SK-N-SH (cell line): ENCODE results near the gene TIGAR. TPM values are rescaled to one million over a fixed set of nuclear protein-coding genes. Genes with fewer than 3 reads are reported as not detected.

ENCODE experiments used
- CTCF ChIA-PET: fragments of 300-600, 350-600 bp; formaldehyde crosslinking; extraction: SDS; loops from one replicate; lab custom pipeline; 2021; lab: Yijun Ruan, JAX
- POLR2A ChIA-PET: fragments of 350-600 bp; sonication (Branson Sonifier 250); formaldehyde crosslinking; extraction: SDS; loops from one replicate; lab custom pipeline; 2020; ENCODE audit warnings: antibody characterized with exemption, inconsistent platforms; lab: Yijun Ruan, JAX
- DNase-seq: peaks from one replicate; pipeline ENCODE4 v3.0.0; 2012
- H2AFZ ChIP-seq: fragments of 200-600 bp; sonication (generic); 2 replicates; pipeline ENCODE4 v1.8.1; 2016; ENCODE audit warnings: antibody characterized with exemption, mild to moderate bottlenecking, low read depth
- H3F3A ChIP-seq: fragments of 200-600 bp; sonication (generic); replicated peaks from 2 replicates; pipeline ENCODE3; 2016; ENCODE audit warnings: antibody characterized with exemption, mild to moderate bottlenecking; ENCODE audit not compliant: insufficient read depth
- H3K27ac ChIP-seq, 2 experiments: fragments of 200-500 bp in 1 of 2; fragments of 200-600 bp in 1 of 2; sonication (Bioruptor generic) in 1 of 2; sonication (generic), shearing (Covaris generic) in 1 of 2; 2 replicates each; pipeline versions ENCODE4 v1.5.1 to v1.6.1; 2014 to 2016; ENCODE audit warnings: low read depth in 2 of 2, inconsistent platforms in 1 of 2, low read length in 1 of 2, mild to moderate bottlenecking in 1 of 2, mixed read lengths in 1 of 2
- H3K27me3 ChIP-seq: fragments of 200-600 bp; sonication (generic), shearing (Covaris generic); 2 replicates; pipeline ENCODE4 v1.6.1; 2016; ENCODE audit warnings: mixed run types; ENCODE audit not compliant: insufficient read depth
- H3K36me3 ChIP-seq, 2 experiments: fragments of 200-500 bp in 1 of 2; fragments of 200-600 bp in 1 of 2; sonication (Bioruptor generic) in 1 of 2; sonication (generic) in 1 of 2; replicated peaks in 1 of 2; 2 replicates each; pipeline versions ENCODE3 to v1.5.1; 2014 to 2016; ENCODE audit warnings: low read length in 1 of 2, mild to moderate bottlenecking in 1 of 2; ENCODE audit not compliant: insufficient read depth in 2 of 2, control insufficient read depth in 1 of 2
- H3K4me1 ChIP-seq, 2 experiments: fragments of 200-500 bp in 1 of 2; fragments of 200-600 bp in 1 of 2; sonication (Bioruptor generic) in 1 of 2; sonication (generic), shearing (Covaris generic) in 1 of 2; 2 replicates each; pipeline versions ENCODE4 v1.5.1 to v1.6.1; 2014 to 2016; ENCODE audit warnings: low read depth in 1 of 2, low read length in 1 of 2, mixed run types in 1 of 2; ENCODE audit not compliant: insufficient read depth in 2 of 2, control insufficient read depth in 1 of 2
- H3K4me2 ChIP-seq: fragments of 200-600 bp; sonication (generic), shearing (Covaris generic); 2 replicates; pipeline ENCODE4 v1.6.1; 2017; ENCODE audit warnings: mixed run types
- H3K4me3 ChIP-seq, 2 experiments: fragments of 200-500 bp in 1 of 2; fragments of 200-600 bp in 1 of 2; sonication (Bioruptor generic) in 1 of 2; sonication (generic), shearing (Covaris generic) in 1 of 2; 2 replicates each; pipeline versions ENCODE4 v1.5.1 to v1.8.1; 2014 to 2016; ENCODE audit warnings: low read depth in 2 of 2, inconsistent platforms in 1 of 2, low read length in 1 of 2, mild to moderate bottlenecking in 1 of 2, mixed read lengths in 1 of 2, moderate library complexity in 1 of 2
- H3K79me2 ChIP-seq: fragments of 200-600 bp; sonication (generic); 2 replicates; pipeline ENCODE4 v1.8.1; 2017; ENCODE audit warnings: mild to moderate bottlenecking; ENCODE audit not compliant: insufficient read depth
- H3K9ac ChIP-seq: fragments of 200-600 bp; sonication (generic); 2 replicates; pipeline ENCODE4 v1.6.1; 2017; ENCODE audit warnings: mixed run types
- H3K9me2 ChIP-seq: fragments of 200-600 bp; sonication (generic); 2 replicates; pipeline ENCODE4 v1.6.1; 2017; ENCODE audit warnings: mixed run types
- H3K9me3 ChIP-seq: fragments of 200-600 bp; sonication (generic); 2 replicates; pipeline ENCODE4 v1.6.1; 2017; ENCODE audit warnings: mixed run types, mild to moderate bottlenecking, moderate library complexity
- H4K20me1 ChIP-seq: fragments of 200-600 bp; sonication (generic); 2 replicates; pipeline ENCODE4 v1.6.1; 2017; ENCODE audit warnings: mild to moderate bottlenecking, mixed run types; ENCODE audit not compliant: insufficient read depth
- CHD2 ChIP-seq: fragments of 150-350 bp; IDR thresholded peaks from 2 replicates; pipeline ENCODE4 v1.6.1; 2018; ENCODE audit warnings: low read length; ENCODE audit not compliant: partially characterized antibody
- EP300 ChIP-seq, 2 experiments: IDR thresholded peaks; 2 replicates each; pipeline versions ENCODE4 v1.4.0 to v1.6.1; 2012; ENCODE audit warnings: borderline replicate concordance in 1 of 2, low read depth in 1 of 2, low read length in 1 of 2
- EZH2phosphoT487 ChIP-seq: fragments of 200-600 bp; sonication (generic); IDR thresholded peaks from 2 replicates; pipeline ENCODE4 v1.6.1; 2017; ENCODE audit warnings: low read depth, mixed run types, mild to moderate bottlenecking, antibody characterized with exemption, moderate library complexity, borderline replicate concordance
- FOSL2 ChIP-seq: IDR thresholded peaks from 2 replicates; pipeline ENCODE4 v1.4.0; 2012; ENCODE audit warnings: low read depth, mild to moderate bottlenecking, moderate library complexity, borderline replicate concordance
- FOXJ3 ChIP-seq: sonication (generic); formaldehyde crosslinking; IDR thresholded peaks from 2 replicates; pipeline ENCODE4 v1.5.1; 2020; ENCODE audit warnings: mild to moderate bottlenecking, missing genetic modification reagents
- FOXM1 ChIP-seq: IDR thresholded peaks from 2 replicates; pipeline ENCODE4 v1.4.0; 2012; ENCODE audit warnings: low read depth, mild to moderate bottlenecking
- IRF3 ChIP-seq: fragments of 150-350 bp; IDR thresholded peaks from 2 replicates; pipeline ENCODE4 v1.6.1; 2016; ENCODE audit warnings: mild to moderate bottlenecking, low read depth, low read length
- MEF2A ChIP-seq: IDR thresholded peaks from 2 replicates; pipeline ENCODE4 v1.4.0; 2012; ENCODE audit warnings: low read depth, borderline replicate concordance
- MXI1 ChIP-seq: IDR thresholded peaks from 2 replicates; pipeline ENCODE4 v1.6.1; 2012; ENCODE audit warnings: mild to moderate bottlenecking, low read depth, low read length, improper control_type of control experiment
- NRF1 ChIP-seq: IDR thresholded peaks from 2 replicates; pipeline ENCODE4 v1.6.1; 2012; ENCODE audit warnings: low read depth, mild to moderate bottlenecking, low read length
- PBX3 ChIP-seq: IDR thresholded peaks from 2 replicates; pipeline ENCODE4; 2012
- POLR2AphosphoS5 ChIP-seq: IDR thresholded peaks from 2 replicates; pipeline ENCODE4 v1.6.1; 2012; ENCODE audit warnings: low read depth, low read length
- RAD21 ChIP-seq: IDR thresholded peaks from 2 replicates; pipeline ENCODE4 v1.6.1; 2012; ENCODE audit warnings: mild to moderate bottlenecking, low read length
- RCOR1 ChIP-seq: fragments of 150-350 bp; IDR thresholded peaks from 2 replicates; pipeline ENCODE4 v1.6.1; 2017; ENCODE audit warnings: antibody characterized with exemption, low read length
- REST ChIP-seq: IDR thresholded peaks from 2 replicates; pipeline ENCODE4 v1.6.1; 2012; ENCODE audit warnings: mild to moderate bottlenecking, low read depth, low read length, moderate library complexity
- SIN3A ChIP-seq: IDR thresholded peaks from 2 replicates; pipeline ENCODE4 v1.6.1; 2012; ENCODE audit warnings: low read depth, mild to moderate bottlenecking, low read length, moderate library complexity, borderline replicate concordance
- YY1 ChIP-seq: IDR thresholded peaks from 2 replicates; pipeline ENCODE4 v1.4.0; 2012; ENCODE audit warnings: low read depth, mild to moderate bottlenecking
- WGBS: methylation state at CpG from one replicate; pipeline ENCODE4 v1.1.6; 2017; ENCODE audit warnings: low lambda C conversion rate; 5-methylcytosine and 5-hydroxymethylcytosine counted together
- polyA plus RNA-seq, 3 experiments: library from polyadenylated mRNA; depleted of rRNA; stranded (reverse); fragments of >200 nt; gene quantifications; 2 replicates each; pipeline ENCODE4 v1.2.3, GENCODE V29; 2012
- TF ChIP-seq, protein P1 (sequence below): fragments of 150-350 bp; IDR thresholded peaks from 2 replicates; pipeline ENCODE4 v1.6.1; 2017; ENCODE audit warnings: antibody characterized with exemption, low read length, low read depth, borderline replicate concordance
- TF ChIP-seq, protein P2 (sequence below): IDR thresholded peaks from 2 replicates; pipeline ENCODE4 v1.4.0; 2012; ENCODE audit warnings: low read depth, borderline replicate concordance

The TIGAR gene
- polyA plus RNA-seq, 1 of the 3 experiments (the other 2 are of a cell fraction) = 8.3 TPM

GRCh38 chr12:4302881-4303280 is 18.1 kb upstream of the TIGAR start:
- no peak for DNase-seq
- WGBS = 6% methylated on average over 8 of the region's 8 CpGs
- H3K79me2 ChIP-seq = no peaks in the 10 kb centered on the region
- POLR2A ChIA-PET = no interaction called here
- TF ChIP-seq YY1 (no peak), POLR2AphosphoS5 (no peak), MEF2A (no peak)
- H3K4me1 ChIP-seq = peaks cover 0 to under 1% of the 10 kb centered on the region in 2 experiments; a peak in 1 of 4 replicates
- H3K9me2 ChIP-seq = no peaks in the 10 kb centered on the region
- H3K4me2 ChIP-seq = no peak overlapping the region
- no peak overlapping the region for H3K9ac ChIP-seq
- no peak overlapping the region for H2AFZ ChIP-seq
- H4K20me1 ChIP-seq = no peaks in the 10 kb centered on the region
- no peak overlapping the region for H3K4me3 ChIP-seq
- no peaks in the 10 kb centered on the region for H3K9me3 ChIP-seq
- H3K27me3 ChIP-seq = peaks cover 83% of the 10 kb centered on the region
- H3F3A ChIP-seq = no peaks in the 10 kb centered on the region
- no peak overlapping the region for H3K27ac ChIP-seq
- no peaks in the 10 kb centered on the region for H3K36me3 ChIP-seq
- CTCF ChIA-PET = interaction anchor here (0.7 to 1.8 kb wide), 3 partner anchors 26 to 455 kb away, joined by 3 to 4 read pairs (median 3); no protein-coding TSS in a partner anchor

GRCh38 chr12:4303750-4304149 is 17.3 kb upstream of the TIGAR start:
- peaks cover 0 to 5% of the 10 kb centered on the region in 2 experiments; a peak in 1 of 4 replicates for H3K4me1 ChIP-seq
- WGBS = 7% methylated on average over 3 of the region's 3 CpGs
- TF ChIP-seq CHD2 (no peak), RCOR1 (no peak), PBX3 (no peak), SIN3A (no peak), MEF2A (no peak), NRF1 (no peak), EZH2phosphoT487 (no peak), FOSL2 (no peak), RAD21 (no peak), IRF3 (no peak), YY1 (no peak), FOXM1 (no peak), MXI1 (no peak), REST (no peak), FOXJ3 (CRISPR knock-in tag) (no peak), EP300 (IDR thresholded peaks at IDR 0.05; ENCODE audit: borderline replicate concordance in 1 of 2, low read depth in 1 of 2, low read length in 1 of 2) (no peak)
- TF ChIP-seq, protein P1, sequence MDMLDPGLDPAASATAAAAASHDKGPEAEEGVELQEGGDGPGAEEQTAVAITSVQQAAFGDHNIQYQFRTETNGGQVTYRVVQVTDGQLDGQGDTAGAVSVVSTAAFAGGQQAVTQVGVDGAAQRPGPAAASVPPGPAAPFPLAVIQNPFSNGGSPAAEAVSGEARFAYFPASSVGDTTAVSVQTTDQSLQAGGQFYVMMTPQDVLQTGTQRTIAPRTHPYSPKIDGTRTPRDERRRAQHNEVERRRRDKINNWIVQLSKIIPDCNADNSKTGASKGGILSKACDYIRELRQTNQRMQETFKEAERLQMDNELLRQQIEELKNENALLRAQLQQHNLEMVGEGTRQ = no peak
- TF ChIP-seq, protein P2, sequence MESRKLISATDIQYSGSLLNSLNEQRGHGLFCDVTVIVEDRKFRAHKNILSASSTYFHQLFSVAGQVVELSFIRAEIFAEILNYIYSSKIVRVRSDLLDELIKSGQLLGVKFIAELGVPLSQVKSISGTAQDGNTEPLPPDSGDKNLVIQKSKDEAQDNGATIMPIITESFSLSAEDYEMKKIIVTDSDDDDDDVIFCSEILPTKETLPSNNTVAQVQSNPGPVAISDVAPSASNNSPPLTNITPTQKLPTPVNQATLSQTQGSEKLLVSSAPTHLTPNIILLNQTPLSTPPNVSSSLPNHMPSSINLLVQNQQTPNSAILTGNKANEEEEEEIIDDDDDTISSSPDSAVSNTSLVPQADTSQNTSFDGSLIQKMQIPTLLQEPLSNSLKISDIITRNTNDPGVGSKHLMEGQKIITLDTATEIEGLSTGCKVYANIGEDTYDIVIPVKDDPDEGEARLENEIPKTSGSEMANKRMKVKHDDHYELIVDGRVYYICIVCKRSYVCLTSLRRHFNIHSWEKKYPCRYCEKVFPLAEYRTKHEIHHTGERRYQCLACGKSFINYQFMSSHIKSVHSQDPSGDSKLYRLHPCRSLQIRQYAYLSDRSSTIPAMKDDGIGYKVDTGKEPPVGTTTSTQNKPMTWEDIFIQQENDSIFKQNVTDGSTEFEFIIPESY = no peak

More at GRCh38 chr12:4303750-4304149, 17.3 kb upstream of the TIGAR start:
- Histone ChIP-seq H3F3A (no peaks in the 10 kb centered on the region), H3K4me3 (no peak overlapping the region), H2AFZ (no peak overlapping the region), H3K36me3 (no peaks in the 10 kb centered on the region), H4K20me1 (no peaks in the 10 kb centered on the region), H3K27me3 (peaks cover 76% of the 10 kb centered on the region), H3K79me2 (no peaks in the 10 kb centered on the region), H3K9me2 (no peaks in the 10 kb centered on the region), H3K27ac (no peak overlapping the region), H3K9ac (no peak overlapping the region), H3K9me3 (no peaks in the 10 kb centered on the region), H3K4me2 (no peak overlapping the region)
- CTCF ChIA-PET = interaction anchor here (0.9 to 1.8 kb wide), 3 partner anchors 27 to 455 kb away, joined by 3 to 7 read pairs (median 4); no protein-coding TSS in a partner anchor
- no peak for DNase-seq
- POLR2A ChIA-PET = no interaction called here
